B cell (primary cell): ENCODE results near the gene SCYGR4. TPM values are rescaled to one million over a fixed set of nuclear protein-coding genes. Genes with fewer than 3 reads are reported as not detected.

ENCODE experiments used
- ATAC-seq: fragments of 200-7000 bp; cut with Tn5 transposase; one replicate; pipeline ENCODE4 v1.10.0; 2021; ENCODE audit warnings: low read depth, mild to moderate bottlenecking, moderate number of reproducible peaks, moderate library complexity
- CTCF ChIA-PET: fragments of 350-600 bp; sonication (Branson Sonifier 250); formaldehyde crosslinking; loops from one replicate; lab custom pipeline; 2021; ENCODE audit warnings: antibody characterized with exemption, inconsistent platforms; lab: Charles Lee
- POLR2A ChIA-PET: fragments of 350-600 bp; sonication (Branson Sonifier 250); formaldehyde crosslinking; loops from one replicate; lab custom pipeline; 2021; ENCODE audit warnings: antibody characterized with exemption; lab: Charles Lee
- DNase-seq: peaks from one replicate; pipeline ENCODE4 v3.0.0; 2013
- H2AFZ ChIP-seq: 2 replicates; pipeline ENCODE4 v1.6.1; 2012; ENCODE audit warnings: mild to moderate bottlenecking, low read depth, low read length; ENCODE audit not compliant: insufficient read depth, poor library complexity, severe bottlenecking
- H3K27ac ChIP-seq, 2 donors: 1 replicate in 1 of 2; 2 replicates in 1 of 2; pipeline ENCODE4 v1.5.1; 2012 to 2013; ENCODE audit warnings: low read length in 2 of 2, mild to moderate bottlenecking in 2 of 2, moderate library complexity in 1 of 2
- H3K27me3 ChIP-seq, 4 experiments: fragments of 200-600 bp in 1 of 4; sonication (generic) in 1 of 4; replicated peaks in 1 of 4; 1 replicate in 2 of 4; 2 replicates in 2 of 4; pipeline versions ENCODE4 v1.6.1 to v1.7.0; 2013 to 2016; ENCODE audit warnings: low read length in 3 of 4, mild to moderate bottlenecking in 2 of 4, mixed read lengths in 1 of 4, moderate library complexity in 1 of 4; ENCODE audit not compliant: insufficient read depth in 4 of 4, control insufficient read depth in 3 of 4; ENCODE audit errors: control extremely low read depth in 1 of 4
- H3K36me3 ChIP-seq, 2 experiments: replicated peaks in 1 of 2; 1 replicate in 1 of 2; 2 replicates in 1 of 2; pipeline versions ENCODE4 v1.6.1 to v1.7.1; 2013; ENCODE audit warnings: low read length in 1 of 2; ENCODE audit not compliant: insufficient read depth in 2 of 2, control insufficient read depth in 1 of 2; ENCODE audit errors: control extremely low read depth in 1 of 2, extremely low read depth in 1 of 2
- H3K4me1 ChIP-seq, 2 donors: fragments of 200-600 bp in 1 of 2; sonication (generic) in 1 of 2; 1 replicate in 1 of 2; 2 replicates in 1 of 2; pipeline versions ENCODE4 v1.5.1 to v1.6.1; 2013 to 2017; ENCODE audit warnings: low read length in 2 of 2; ENCODE audit not compliant: control insufficient read depth in 2 of 2, insufficient read depth in 2 of 2
- H3K4me2 ChIP-seq: replicated peaks from 2 replicates; pipeline ENCODE3; 2012; ENCODE audit warnings: mild to moderate bottlenecking, low read depth, low read length; ENCODE audit not compliant: poor library complexity, severe bottlenecking
- H3K4me3 ChIP-seq, 5 experiments: fragments of 200-600 bp in 1 of 5; sonication (generic) in 1 of 5; 1 replicate in 3 of 5; 2 replicates in 2 of 5; pipeline versions ENCODE4 v1.5.1 to v1.7.0; 2011 to 2016; ENCODE audit warnings: low read length in 4 of 5, mild to moderate bottlenecking in 4 of 5, low read depth in 2 of 5, control low read depth in 1 of 5, moderate library complexity in 1 of 5; ENCODE audit not compliant: insufficient read depth in 1 of 5; ENCODE audit errors: control extremely low read depth in 1 of 5, extremely low read depth in 1 of 5
- H3K79me2 ChIP-seq: fragments of 200-600 bp; sonication (generic); one replicate; pipeline ENCODE4 v1.6.0; 2016; ENCODE audit warnings: low read length; ENCODE audit not compliant: control insufficient read depth, insufficient read depth
- H3K9ac ChIP-seq: fragments of 200-600 bp; sonication (generic); 2 replicates; pipeline ENCODE4 v1.6.1; 2017; ENCODE audit warnings: mild to moderate bottlenecking, low read length, moderate library complexity
- H3K9me3 ChIP-seq, 3 donors: one replicate each; pipeline versions ENCODE4 v1.6.1 to v1.7.1; 2013; ENCODE audit warnings: low read length in 2 of 3; ENCODE audit not compliant: control insufficient read depth in 2 of 3, insufficient read depth in 1 of 3; ENCODE audit errors: control extremely low read depth in 1 of 3
- H4K20me1 ChIP-seq: 2 replicates; pipeline ENCODE4 v1.6.0; 2012; ENCODE audit warnings: mild to moderate bottlenecking, low read length; ENCODE audit not compliant: insufficient read depth, control insufficient read depth, poor library complexity, severe bottlenecking
- H3K27ac Mint-ChIP-seq: one replicate; pipeline ENCODE4 v1.8.0; 2021; ENCODE audit warnings: mixed read lengths
- H3K27me3 Mint-ChIP-seq: one replicate; pipeline ENCODE4 v1.8.0; 2021; ENCODE audit warnings: mixed read lengths
- H3K4me1 Mint-ChIP-seq: one replicate; pipeline ENCODE4 v1.8.0; 2021; ENCODE audit warnings: mixed read lengths
- H3K4me3 Mint-ChIP-seq: one replicate; pipeline ENCODE4 v1.8.0; 2021; ENCODE audit warnings: mixed read lengths
- H3K9me3 Mint-ChIP-seq: one replicate; pipeline ENCODE4 v1.8.0; 2022; ENCODE audit warnings: mixed read lengths; ENCODE audit not compliant: insufficient read depth
- CTCF ChIP-seq: fragments of 200-600 bp; IDR thresholded peaks from one replicate; pipeline ENCODE4 v1.8.0; 2022; ENCODE audit warnings: antibody characterized with exemption, mild to moderate bottlenecking
- EZH2 ChIP-seq: IDR thresholded peaks from 2 replicates; pipeline ENCODE4 v1.6.1; 2012; ENCODE audit warnings: borderline replicate concordance, low read depth, mild to moderate bottlenecking, moderate library complexity, low read length; ENCODE audit not compliant: insufficient read depth, poor library complexity, severe bottlenecking
- WGBS: methylation state at CpG from one replicate; pipeline ENCODE4 v1.1.5; 2013; ENCODE audit warnings: missing lambda C conversion rate; ENCODE audit not compliant: insufficient coverage; 5-methylcytosine and 5-hydroxymethylcytosine counted together
- intact Hi-C: fragments of 100-400 bp; cut with micrococcal nuclease; formaldehyde crosslinking; loops from one replicate; pipeline ENCODE4 v1.10.0; 2022
- polyA plus RNA-seq: library from polyadenylated mRNA; depleted of rRNA; stranded (reverse); fragments of >200 nt; gene quantifications from 2 replicates; pipeline ENCODE4 v1.2.3, GENCODE V29; 2012
- total RNA-seq, 2 donors: library from RNA; stranded (reverse); fragments of 120-200 nt in 1 of 2; gene quantifications; 1 replicate in 1 of 2; 2 replicates in 1 of 2; pipeline versions ENCODE4 v1.2.3 to v1.2.4, GENCODE V29; 2013 to 2022

Gene SCYGR4
- total and polyA plus RNA-seq, 2 donors (not counting 1 experiment from before 2014, with no cell fraction given), result not detected

GRCh38 chr2:227632827-227633226 is 15.5 kb downstream of the SCYGR4 start:
- Histone ChIP-seq H3K27me3 (peaks cover 0 to 6% (median 0%) of the 10 kb centered on the region in 4 experiments), H3K4me1 (no peaks in the 10 kb centered on the region), H3K9me3 (no peaks in the 10 kb centered on the region), H3K36me3 (no peaks in the 10 kb centered on the region), H3K27ac (no peak overlapping the region), H2AFZ (no peak overlapping the region), H3K9ac (no peak overlapping the region), H3K79me2 (no peaks in the 10 kb centered on the region), H4K20me1 (no peaks in the 10 kb centered on the region), H3K4me3 (no peak overlapping the region), H3K4me2 (no peak overlapping the region)
- DNase-seq, result no peak
- Mint-ChIP-seq H3K27ac (no peak overlapping the region), H3K4me1 (no peaks in the 10 kb centered on the region), H3K4me3 (no peak overlapping the region), H3K27me3 (peaks cover 25% of the 10 kb centered on the region), H3K9me3 (no peaks in the 10 kb centered on the region)
- no peak for ATAC-seq
- intact Hi-C loops, result no loop called here
- POLR2A ChIA-PET, result no interaction called here
- CTCF ChIA-PET, result interaction anchor here (1.3 kb wide), 1 partner anchor 25 kb away, joined by 3 read pairs; no protein-coding TSS in a partner anchor
- no CpG with 5 or more reads among the region's 6 CpGs for WGBS
- no peak for TF ChIP-seq CTCF
- TF ChIP-seq EZH2, result no peak

- CTCF ChIA-PET, result interaction anchor here (1.5 kb wide), 1 partner anchor 24 kb away, joined by 5 read pairs; no protein-coding TSS in a partner anchor
- Mint-ChIP-seq H3K27ac (no peak overlapping the region), H3K4me3 (no peak overlapping the region), H3K9me3 (no peaks in the 10 kb centered on the region), H3K4me1 (no peaks in the 10 kb centered on the region), H3K27me3 (peaks cover 22% of the 10 kb centered on the region)
- DNase-seq (no peak), ATAC-seq (no peak)
- H3K4me1 ChIP-seq, result no peaks in the 10 kb centered on the region
- intact Hi-C loops, result no loop called here
- no peaks in the 10 kb centered on the region for H3K79me2 ChIP-seq
- H3K4me2 ChIP-seq, result no peak overlapping the region
- H3K9me3 ChIP-seq, result no peaks in the 10 kb centered on the region
- H3K4me3 ChIP-seq, result no peak overlapping the region
- H4K20me1 ChIP-seq, result no peaks in the 10 kb centered on the region
- H3K27ac ChIP-seq, result no peak overlapping the region
- POLR2A ChIA-PET, result interaction anchor here (0.6 kb wide), 1 partner anchor 43 kb away, joined by 4 read pairs; no protein-coding TSS in a partner anchor
- TF ChIP-seq EZH2, result no peak
- TF ChIP-seq CTCF, result no peak
- H3K27me3 ChIP-seq, result peaks cover 0 to 6% (median 0%) of the 10 kb centered on the region in 4 experiments
- no peaks in the 10 kb centered on the region for H3K36me3 ChIP-seq
- H3K9ac ChIP-seq, result no peak overlapping the region
- WGBS, result 60% methylated on average over 1 of the region's 3 CpGs
- H2AFZ ChIP-seq, result no peak overlapping the region
These were observed 16.9 kb downstream of the SCYGR4 start for GRCh38 chr2:227634201-227634600.
